KOPT-K1 (cell line): ENCODE data around the gene NKX1-1.

Experiments used
- H3K27ac ChIP-seq: fragments of 200-600 bp; sonication (generic); 2 replicates; pipeline ENCODE4 v1.5.1; 2016; ENCODE audit warnings: antibody characterized with exemption, mild to moderate bottlenecking, low read depth, low read length; ENCODE audit not compliant: poor library complexity, severe bottlenecking
- H3K36me3 ChIP-seq: fragments of 200-600 bp; sonication (generic); 2 replicates; pipeline ENCODE4 v1.5.1; 2017; ENCODE audit warnings: antibody characterized with exemption, mild to moderate bottlenecking, low read length, moderate library complexity; ENCODE audit not compliant: insufficient read depth
- H3K9me3 ChIP-seq: fragments of 200-600 bp; sonication (generic); 2 replicates; pipeline ENCODE4 v1.5.1; 2017; ENCODE audit warnings: antibody characterized with exemption, low read length, mild to moderate bottlenecking; ENCODE audit not compliant: insufficient read depth, poor library complexity, severe bottlenecking

The NKX1-1 gene

GRCh38 chr4:1411436-1412375 lies 5.5 kb upstream of the NKX1-1 start:
- Histone ChIP-seq H3K36me3 (no peaks in the 10 kb centered on the region), H3K9me3 (peaks cover 22% of the 10 kb centered on the region), H3K27ac (no peak overlapping the region)

DNA sequence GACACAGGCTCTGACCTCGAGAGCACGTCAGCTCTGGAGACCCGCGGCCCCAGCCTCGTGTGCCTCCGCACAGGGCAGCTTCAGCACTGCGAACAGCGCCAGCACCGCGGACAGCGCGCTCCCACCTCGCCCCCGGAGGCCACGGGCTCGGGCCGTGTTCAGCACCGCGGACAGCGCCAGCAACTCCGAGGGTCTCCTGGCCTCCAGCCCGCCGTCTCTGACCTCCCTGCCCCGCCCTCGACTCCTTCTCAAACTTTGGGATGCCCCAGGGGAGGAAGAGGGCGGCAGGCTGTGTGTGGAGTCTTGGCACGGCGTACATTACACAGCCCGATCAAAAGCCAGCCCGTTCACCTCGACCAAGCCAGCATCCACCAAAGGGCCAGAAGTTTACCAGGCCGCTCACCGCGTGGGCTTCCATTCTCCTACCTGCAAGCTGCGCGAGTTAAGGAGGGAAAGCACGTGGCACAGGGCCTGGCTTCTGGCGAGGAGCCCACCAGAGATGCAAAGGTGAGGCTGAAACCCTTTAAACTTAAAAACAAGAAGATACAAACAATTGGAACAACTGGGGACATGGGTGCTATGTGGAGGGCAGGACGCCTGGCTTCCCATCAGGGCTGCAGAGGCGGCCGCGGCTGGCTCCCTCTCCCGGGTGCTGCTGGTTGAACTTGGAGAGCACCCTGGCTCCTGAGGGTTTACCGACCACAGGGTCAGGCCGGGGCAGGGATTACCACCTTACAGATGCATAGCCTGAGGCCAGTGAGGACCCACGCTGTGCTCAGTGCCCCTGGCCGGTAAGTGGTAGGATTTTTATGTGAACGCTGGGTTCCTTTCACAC lies 4.5 kb upstream of the NKX1-1 start:
- peaks cover 26% of the 10 kb centered on the region for H3K9me3 ChIP-seq
- H3K36me3 ChIP-seq: no peaks in the 10 kb centered on the region
- H3K27ac ChIP-seq: no peak overlapping the region

DNA sequence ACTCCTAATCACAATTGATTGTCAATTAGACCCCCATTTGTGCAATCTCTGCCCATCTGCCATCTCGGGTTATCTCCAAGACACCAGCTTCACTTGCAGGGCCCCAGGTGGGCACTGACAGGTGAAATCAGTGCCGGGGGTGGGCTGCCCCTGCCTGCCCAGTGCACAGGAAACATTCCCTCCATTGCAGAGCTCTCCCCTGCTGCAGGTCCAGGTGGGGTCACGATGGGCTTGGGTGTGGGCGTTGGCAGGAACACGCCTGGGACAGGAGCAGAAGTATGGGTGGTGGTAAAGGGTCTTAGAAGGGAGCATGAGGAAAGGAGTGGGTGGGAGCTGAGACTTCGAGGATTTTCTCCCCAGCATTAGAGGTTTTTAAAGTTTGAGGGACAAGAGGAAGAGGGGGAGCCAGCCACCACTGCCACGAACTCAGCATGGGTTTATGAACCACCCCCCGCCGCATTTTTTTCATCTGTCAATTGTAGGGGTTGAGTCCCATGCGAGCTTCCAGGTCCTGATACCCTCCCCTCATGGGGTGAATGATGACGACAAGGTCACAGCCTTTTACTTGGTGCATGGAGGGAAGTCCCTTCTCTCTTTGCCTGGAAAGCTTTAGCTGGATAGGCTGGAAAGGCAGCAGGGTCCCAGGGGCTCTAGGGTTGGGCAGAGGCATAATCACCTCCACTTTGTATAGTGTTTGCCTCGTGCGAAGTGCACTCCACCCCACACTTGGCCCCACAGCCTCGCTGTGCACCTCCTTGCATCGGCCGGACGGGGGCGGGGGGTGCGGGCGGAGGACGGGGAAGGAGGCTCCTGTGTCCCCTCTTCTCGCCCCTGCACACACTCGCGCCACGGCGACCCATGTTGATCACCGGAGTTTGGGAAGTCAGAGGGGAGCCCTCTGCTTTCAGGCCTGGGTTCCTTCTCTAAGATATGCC lies 3.5 kb upstream of the NKX1-1 start:
- Histone ChIP-seq H3K9me3 (peaks cover 35% of the 10 kb centered on the region), H3K36me3 (no peaks in the 10 kb centered on the region), H3K27ac (no peak overlapping the region)

GRCh38 chr4:1409079-1409478 lies 2.8 kb upstream of the NKX1-1 start:
- Histone ChIP-seq H3K27ac (no peak overlapping the region), H3K9me3 (peaks cover 42% of the 10 kb centered on the region), H3K36me3 (no peaks in the 10 kb centered on the region)

DNA sequence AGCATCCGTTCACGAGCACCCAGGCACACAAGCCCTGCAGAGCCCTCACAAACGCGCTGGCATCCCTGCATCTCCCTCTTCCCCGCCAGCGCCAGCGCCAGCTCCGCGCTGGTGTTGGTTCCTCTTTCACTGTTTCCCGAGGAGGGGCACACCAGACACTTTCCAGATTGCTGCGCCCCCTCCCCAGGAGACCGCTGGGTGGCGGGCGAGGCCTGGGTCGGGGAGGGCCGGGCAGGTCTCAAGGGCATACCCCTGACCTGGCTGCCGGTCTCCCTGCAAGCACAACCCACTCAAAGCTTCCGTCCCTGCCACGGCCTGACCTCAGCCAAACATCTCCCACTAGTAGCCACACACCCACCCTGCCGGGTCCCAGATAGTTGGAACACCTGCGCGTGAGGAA lies 2.2 kb upstream of the NKX1-1 start:
- H3K27ac ChIP-seq: no peak overlapping the region
- no peaks in the 10 kb centered on the region for H3K36me3 ChIP-seq
- peaks cover 43% of the 10 kb centered on the region for H3K9me3 ChIP-seq

DNA sequence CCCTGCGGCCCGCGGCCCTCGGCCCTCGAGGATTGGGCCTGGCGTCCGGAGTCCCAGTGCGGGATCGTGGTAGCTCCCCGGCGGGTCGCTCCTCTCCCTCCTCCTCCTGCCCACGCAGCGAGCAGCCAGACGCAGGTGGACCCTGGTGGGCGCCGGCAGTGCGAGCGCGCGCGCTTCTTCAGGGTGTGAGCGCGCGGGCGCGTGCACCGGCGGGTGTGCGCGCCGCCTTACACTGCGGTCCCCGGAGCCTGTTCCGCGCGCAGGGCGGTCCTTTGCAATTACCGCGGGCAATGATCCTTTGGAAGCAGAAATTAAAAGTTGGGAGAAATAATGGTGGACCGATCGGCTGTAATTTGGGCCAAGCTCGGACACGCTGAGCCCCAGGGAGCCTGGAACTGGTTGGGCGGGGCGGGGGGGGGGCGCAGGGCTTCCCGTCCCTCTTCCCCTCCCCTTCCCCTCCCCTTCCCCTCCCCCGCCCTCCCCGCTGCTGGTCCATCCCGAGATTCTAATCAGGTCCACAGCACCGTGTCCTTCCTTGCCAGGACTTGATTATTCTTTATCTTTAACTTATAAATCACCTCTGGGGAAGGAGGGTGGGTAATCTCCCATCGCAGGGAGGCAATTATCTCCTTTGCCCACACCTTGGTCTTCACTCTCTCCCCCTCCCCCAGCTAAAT lies 1.6 kb upstream of the NKX1-1 start:
- Histone ChIP-seq H3K27ac (no peak overlapping the region), H3K9me3 (peaks cover 42% of the 10 kb centered on the region), H3K36me3 (no peaks in the 10 kb centered on the region)

DNA sequence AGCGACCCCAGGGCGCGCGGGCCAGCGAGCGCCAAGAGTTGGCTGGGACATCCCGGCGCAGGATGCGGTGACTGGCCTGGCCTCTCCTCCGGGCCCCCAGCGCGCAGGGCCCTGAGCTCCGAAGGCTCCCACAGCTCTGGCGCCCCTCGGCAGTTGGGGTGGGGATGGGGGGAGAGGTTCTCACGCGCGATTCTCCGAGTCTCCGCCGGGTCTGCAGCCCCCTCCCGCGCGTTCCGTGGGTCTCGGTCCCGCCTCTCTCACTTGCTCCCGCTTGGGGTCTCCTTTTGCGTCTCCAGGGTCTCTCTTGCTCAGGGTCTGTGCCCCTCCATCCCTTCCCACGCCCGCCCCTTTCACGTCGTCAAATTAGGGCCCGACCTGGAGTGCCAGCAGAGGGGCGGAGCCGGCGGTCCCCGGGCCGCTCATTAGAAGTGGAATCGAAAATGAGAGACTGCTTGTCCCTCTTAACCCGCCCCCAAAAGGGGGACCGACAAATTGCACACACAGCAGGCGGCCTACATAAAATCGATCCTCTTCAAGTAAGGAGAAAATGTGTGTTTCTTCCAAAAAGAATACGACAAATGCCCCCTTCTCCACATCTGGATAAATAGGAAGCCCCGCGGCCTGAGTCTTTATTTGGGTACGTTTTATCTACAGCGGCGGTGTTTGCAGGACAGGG lies 877 bp upstream of the NKX1-1 start:
- Histone ChIP-seq H3K27ac (no peak overlapping the region), H3K36me3 (no peaks in the 10 kb centered on the region), H3K9me3 (peaks cover 45% of the 10 kb centered on the region)

GRCh38 chr4:1405636-1406393 lies 427 bp downstream of the NKX1-1 start:
- Histone ChIP-seq H3K36me3 (no peaks in the 10 kb centered on the region), H3K27ac (no peak overlapping the region), H3K9me3 (peaks cover 54% of the 10 kb centered on the region)

DNA sequence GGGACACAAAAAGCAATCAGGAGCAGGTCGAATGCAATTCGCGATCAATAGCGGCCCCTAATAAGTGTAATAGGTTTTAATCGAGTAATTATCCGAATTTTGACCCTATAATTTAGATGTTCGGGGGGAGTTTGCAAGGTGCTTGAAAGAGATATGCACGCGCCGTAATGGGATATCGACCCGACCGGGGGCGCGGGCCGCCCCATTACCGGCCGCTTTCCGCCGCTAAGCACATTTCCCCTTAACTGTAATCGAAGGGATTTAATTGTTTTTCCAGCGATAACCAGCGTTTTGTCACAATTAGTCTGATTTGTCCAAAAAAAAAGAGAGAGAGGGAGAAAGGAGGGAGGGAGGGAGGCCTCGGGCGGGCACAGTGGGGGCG lies 997 bp downstream of the NKX1-1 start:
- Histone ChIP-seq H3K36me3 (no peaks in the 10 kb centered on the region), H3K27ac (no peak overlapping the region), H3K9me3 (peaks cover 60% of the 10 kb centered on the region)

DNA sequence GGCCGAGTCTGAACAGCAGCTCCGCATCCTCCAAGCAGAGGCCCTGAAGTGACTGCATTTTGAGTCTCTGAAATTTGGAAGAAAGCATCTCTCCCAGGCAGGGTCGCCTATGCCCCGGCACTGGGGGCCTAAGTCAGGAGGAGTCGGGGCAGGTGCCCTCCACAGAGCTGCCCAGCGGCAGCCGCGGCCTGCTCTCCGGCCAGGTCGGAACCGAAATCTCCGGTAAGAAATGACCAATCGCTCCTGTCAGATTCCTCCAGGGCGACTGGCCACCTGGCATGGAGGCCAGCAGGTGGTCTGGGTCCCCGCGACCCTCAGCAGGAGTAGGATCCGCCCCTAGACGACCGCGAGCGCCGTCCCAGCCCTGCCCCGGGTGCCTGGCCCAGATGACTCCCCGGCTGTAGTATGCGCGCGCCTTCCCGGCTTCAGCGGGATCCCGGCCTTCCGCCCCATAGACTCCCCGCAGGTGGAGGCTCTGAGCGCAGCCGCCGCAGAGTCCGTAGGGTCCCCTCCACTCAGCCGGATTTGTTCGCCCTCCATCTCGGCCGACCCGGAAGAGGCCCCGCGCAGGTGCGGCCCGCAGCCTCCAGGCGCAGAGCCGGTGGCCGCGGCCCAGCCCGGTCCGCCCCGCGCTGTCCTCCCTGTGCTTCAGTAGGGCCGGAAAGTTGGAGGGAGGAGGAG lies 1.5 kb downstream of the NKX1-1 start:
- Histone ChIP-seq H3K27ac (no peak overlapping the region), H3K9me3 (peaks cover 65% of the 10 kb centered on the region), H3K36me3 (no peaks in the 10 kb centered on the region)

GRCh38 chr4:1403591-1404572 lies 2.4 kb downstream of the NKX1-1 start:
- no peak overlapping the region for H3K27ac ChIP-seq
- peaks cover 73% of the 10 kb centered on the region for H3K9me3 ChIP-seq
- H3K36me3 ChIP-seq: no peaks in the 10 kb centered on the region

- Histone ChIP-seq H3K27ac (no peak overlapping the region), H3K36me3 (no peaks in the 10 kb centered on the region), H3K9me3 (peaks cover 80% of the 10 kb centered on the region)
Observed at GRCh38 chr4:1403177-1403583, 3.1 kb downstream of the NKX1-1 start.
